Kidney (tissue), 14 donors: Measurements from ENCODE around the gene ARL4A. TPM values are rescaled to one million over a fixed set of nuclear protein-coding genes. Genes with fewer than 3 reads are reported as not detected.

ENCODE experiments used
- DNase-seq, 5 donors: peaks; one replicate each; pipeline ENCODE4 v3.0.0-alpha.2; 2013 to 2020
- FAIRE-seq: peaks from 2 replicates; lab custom pipeline; 2012; peaks lifted over from hg19 to GRCh38; lab: Jason Lieb, UNC
- H3K27ac ChIP-seq, 2 donors: one replicate each; pipeline ENCODE4 v1.7.0; 2013; ENCODE audit warnings: low read depth in 2 of 2, low read length in 2 of 2, inconsistent platforms in 1 of 2
- H3K27me3 ChIP-seq: one replicate; pipeline ENCODE4 v1.7.1; 2013; ENCODE audit warnings: low read length, inconsistent platforms; ENCODE audit not compliant: control insufficient read depth, insufficient read depth
- H3K36me3 ChIP-seq, 3 donors: one replicate each; pipeline versions ENCODE4 v1.7.0 to v1.7.1; 2013; ENCODE audit warnings: low read length in 3 of 3, control low read depth in 1 of 3, inconsistent platforms in 1 of 3; ENCODE audit not compliant: insufficient read depth in 3 of 3, control insufficient read depth in 2 of 3
- H3K4me1 ChIP-seq, 3 donors: one replicate each; pipeline versions ENCODE4 v1.7.0 to v1.7.1; 2013; ENCODE audit warnings: low read length in 3 of 3, inconsistent platforms in 1 of 3, low read depth in 1 of 3; ENCODE audit not compliant: control insufficient read depth in 2 of 3, insufficient read depth in 2 of 3
- H3K4me3 ChIP-seq, 3 donors: one replicate each; pipeline versions ENCODE4 v1.7.0 to v1.8.1; 2013; ENCODE audit warnings: low read length in 3 of 3, control low read depth in 1 of 3, inconsistent platforms in 1 of 3
- H3K9ac ChIP-seq, 3 donors: one replicate each; pipeline versions ENCODE4 v1.7.0 to v1.7.1; 2013; ENCODE audit warnings: low read length in 3 of 3, control low read depth in 1 of 3, inconsistent platforms in 1 of 3
- H3K9me3 ChIP-seq, 3 donors: one replicate each; pipeline versions ENCODE4 v1.7.0 to v1.7.1; 2013; ENCODE audit warnings: low read length in 3 of 3, control low read depth in 1 of 3, inconsistent platforms in 1 of 3; ENCODE audit not compliant: control insufficient read depth in 2 of 3, insufficient read depth in 1 of 3
- CTCF ChIP-seq: IDR thresholded peaks from 3 replicates; pipeline ENCODE4 v1.5.1; 2012; ENCODE audit warnings: mild to moderate bottlenecking, moderate library complexity, borderline replicate concordance; ENCODE audit not compliant: insufficient read depth; ENCODE audit errors: extremely low read depth
- intact Hi-C: fragments of 100-400 bp; cut with DNase I; formaldehyde crosslinking; loops from one replicate; pipeline ENCODE4 v1.11.1; 2022
- polyA plus RNA-seq: library from polyadenylated mRNA; stranded (reverse); fragments of 350-450 nt; fragmentation: Illumina TruSeq; extraction: RNeasy Lipid Tissue Mini Kit (QIAGEN cat#74804); gene quantifications from one replicate; pipeline ENCODE4 v1.2.3, GENCODE V29; 2014; ENCODE audit warnings: low read depth, low replicate concordance; ENCODE audit not compliant: insufficient read depth
- total RNA-seq: library from RNA; stranded (reverse); fragmentation: NEBNext Ultra II Directional; extraction: Animal tissue kit (Norgen Biotek cat#: 25700); gene quantifications from one replicate; pipeline ENCODE4 v1.2.1, GENCODE V29; 2021
- donor health status: control.
- donor health status: control.
- donor health status: control.
- donor health status: control.
- donor health status: control.
- donor health status: DM: yes; HTN: yes; CAD: no.
- donor health status: Normal renal cell carcinoma (clear cell type).

Gene ARL4A
- total and polyA plus RNA-seq, 2 donors from 2014 or later, result 11.8 to 21.6 TPM

DNA sequence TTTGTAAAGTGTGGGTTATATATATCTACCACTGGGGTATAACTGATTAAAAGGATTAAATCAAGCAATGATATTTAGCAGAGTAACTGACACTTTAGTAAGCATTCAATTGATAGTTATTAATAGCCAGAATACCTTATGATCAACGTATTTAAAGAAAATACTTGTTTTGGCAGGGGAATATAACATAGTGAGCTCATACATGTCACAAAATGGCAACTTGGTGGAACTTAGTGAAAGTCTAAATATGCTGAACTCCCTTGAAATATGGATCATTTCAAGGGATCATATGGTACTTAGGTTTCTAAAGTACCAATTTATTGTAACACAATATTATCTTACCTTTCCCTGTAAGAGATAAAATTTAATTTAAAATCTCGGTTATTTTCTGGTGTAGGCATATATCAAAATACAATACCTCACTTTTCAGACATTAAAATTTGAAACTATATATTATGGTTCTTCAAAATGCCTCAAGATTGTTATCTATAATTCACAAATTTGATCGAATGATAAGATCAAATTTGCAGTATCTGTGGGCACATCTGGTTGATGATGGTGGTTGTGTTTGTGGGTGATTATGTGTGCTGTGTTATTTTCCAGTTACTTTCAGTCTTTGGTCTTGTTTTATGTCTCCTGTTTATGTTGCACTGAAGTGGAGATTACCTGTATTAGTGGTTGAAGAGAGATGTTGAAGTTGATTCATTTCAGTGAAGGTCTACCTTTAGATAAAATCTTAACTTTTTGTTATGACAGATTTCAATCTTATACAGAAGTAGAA is 5.2 kb downstream of the ARL4A start:
- H3K4me1 ChIP-seq, result peaks cover 0 to under 1% (median 0%) of the 10 kb centered on the region in 3 donors
- peak; percentile 8 for FAIRE-seq
- TF ChIP-seq CTCF, result no peak
- DNase-seq, result no peak
- intact Hi-C loops, result no loop called here
- H3K9me3 ChIP-seq, result no peaks in the 10 kb centered on the region
- H3K27me3 ChIP-seq, result no peaks in the 10 kb centered on the region
- no peak overlapping the region for H3K27ac ChIP-seq
- H3K4me3 ChIP-seq, result no peak overlapping the region
- no peak overlapping the region for H3K9ac ChIP-seq
- H3K36me3 ChIP-seq, result no peaks in the 10 kb centered on the region

DNA sequence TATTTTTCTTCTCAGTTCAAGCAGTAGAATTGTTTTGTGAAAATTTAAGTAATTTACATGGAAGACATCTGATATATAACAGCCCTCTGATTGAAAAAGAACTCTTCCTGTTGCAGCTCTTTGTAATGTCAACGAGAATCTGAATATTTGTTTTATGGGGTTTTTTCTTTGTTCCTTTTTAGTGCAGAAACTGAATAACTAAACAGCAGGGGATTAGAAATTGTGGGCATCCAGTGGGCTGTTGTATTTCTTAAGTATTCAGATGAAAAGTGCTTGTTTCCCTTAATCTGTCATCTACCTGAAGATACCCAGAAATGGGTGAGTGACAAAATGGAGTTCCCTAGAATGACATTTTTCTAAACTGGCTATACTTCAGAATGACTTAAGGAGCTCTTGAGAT is 7.4 kb downstream of the ARL4A start:
- H3K9ac ChIP-seq, result no peak overlapping the region
- FAIRE-seq, result no peak

GRCh38 chr7:12695965-12696364 is 8.5 kb downstream of the ARL4A start:
- FAIRE-seq (no peak), DNase-seq (no peak)
- Histone ChIP-seq H3K4me1 (no peaks in the 10 kb centered on the region), H3K9ac (no peak overlapping the region), H3K4me3 (no peak overlapping the region), H3K36me3 (no peaks in the 10 kb centered on the region), H3K9me3 (peaks cover 0 to under 1% (median 0%) of the 10 kb centered on the region in 3 donors), H3K27me3 (no peaks in the 10 kb centered on the region), H3K27ac (no peak overlapping the region)
- TF ChIP-seq CTCF, result no peak
- intact Hi-C loops, result no loop called here

More for the DNA sequence above, 7.4 kb downstream of the ARL4A start:
- no peak for DNase-seq
- intact Hi-C loops, result no loop called here
- H3K36me3 ChIP-seq, result no peaks in the 10 kb centered on the region
- no peak for TF ChIP-seq CTCF
- H3K4me3 ChIP-seq, result no peak overlapping the region
- no peak overlapping the region for H3K27ac ChIP-seq
- H3K27me3 ChIP-seq, result no peaks in the 10 kb centered on the region
- no peaks in the 10 kb centered on the region for H3K4me1 ChIP-seq
- no peaks in the 10 kb centered on the region for H3K9me3 ChIP-seq

DNA sequence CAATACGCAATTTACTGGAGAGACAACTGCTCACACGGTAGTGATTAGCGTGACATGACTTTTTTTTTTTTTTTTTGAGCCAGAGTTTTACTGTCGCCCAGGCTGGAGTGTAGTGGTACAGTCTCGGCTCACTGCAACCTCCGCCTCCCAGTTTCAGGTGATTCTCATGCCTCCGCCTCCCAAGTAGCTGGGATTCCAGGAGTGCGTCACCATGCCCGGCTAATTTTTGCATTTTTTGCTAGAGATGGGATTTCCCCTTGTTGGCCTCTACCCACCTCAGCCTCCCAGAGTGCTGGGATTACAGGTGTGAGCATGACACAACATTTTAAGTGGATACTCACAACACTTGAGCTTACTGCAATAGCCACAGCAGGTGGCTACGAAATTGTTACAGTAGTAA is 11.9 kb downstream of the ARL4A start:
- DNase-seq (no peak), FAIRE-seq (no peak)
- TF ChIP-seq CTCF, result no peak
- Histone ChIP-seq H3K36me3 (no peaks in the 10 kb centered on the region), H3K27ac (no peak overlapping the region), H3K4me3 (no peak overlapping the region), H3K9me3 (peaks cover 0 to 3% (median 0%) of the 10 kb centered on the region in 3 donors), H3K4me1 (no peaks in the 10 kb centered on the region), H3K9ac (no peak overlapping the region), H3K27me3 (no peaks in the 10 kb centered on the region)
- intact Hi-C loops, result no loop called here
